ENCODE measurements around the gene SPTBN1.

DNA sequence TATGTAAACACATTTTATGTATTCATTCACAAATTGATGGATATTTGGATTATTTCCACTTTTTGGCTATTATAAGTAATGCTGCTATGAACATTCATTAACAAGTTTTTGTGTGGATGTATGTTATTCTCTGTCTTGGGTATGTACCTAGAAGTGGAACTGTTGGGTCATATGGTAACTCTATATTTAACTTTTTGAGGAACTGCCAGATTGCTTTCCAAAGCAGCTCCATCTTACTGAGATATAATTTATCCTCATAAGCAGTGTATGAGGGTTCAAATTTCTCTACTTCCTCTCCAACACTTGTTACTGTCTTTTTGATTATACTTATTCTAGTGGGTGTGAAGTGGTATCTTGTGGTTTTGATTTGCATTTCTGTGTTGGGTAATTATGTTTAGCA is 260.2 kb downstream of the SPTBN1 start:
- no peak for TF ChIP-seq CEBPB (IDR thresholded peaks at IDR 0.05)
- no peak for TF ChIP-seq PHF8 (IDR thresholded peaks at IDR 0.05; ENCODE audit: borderline replicate concordance, low read depth)
- TF ChIP-seq, protein P1, sequence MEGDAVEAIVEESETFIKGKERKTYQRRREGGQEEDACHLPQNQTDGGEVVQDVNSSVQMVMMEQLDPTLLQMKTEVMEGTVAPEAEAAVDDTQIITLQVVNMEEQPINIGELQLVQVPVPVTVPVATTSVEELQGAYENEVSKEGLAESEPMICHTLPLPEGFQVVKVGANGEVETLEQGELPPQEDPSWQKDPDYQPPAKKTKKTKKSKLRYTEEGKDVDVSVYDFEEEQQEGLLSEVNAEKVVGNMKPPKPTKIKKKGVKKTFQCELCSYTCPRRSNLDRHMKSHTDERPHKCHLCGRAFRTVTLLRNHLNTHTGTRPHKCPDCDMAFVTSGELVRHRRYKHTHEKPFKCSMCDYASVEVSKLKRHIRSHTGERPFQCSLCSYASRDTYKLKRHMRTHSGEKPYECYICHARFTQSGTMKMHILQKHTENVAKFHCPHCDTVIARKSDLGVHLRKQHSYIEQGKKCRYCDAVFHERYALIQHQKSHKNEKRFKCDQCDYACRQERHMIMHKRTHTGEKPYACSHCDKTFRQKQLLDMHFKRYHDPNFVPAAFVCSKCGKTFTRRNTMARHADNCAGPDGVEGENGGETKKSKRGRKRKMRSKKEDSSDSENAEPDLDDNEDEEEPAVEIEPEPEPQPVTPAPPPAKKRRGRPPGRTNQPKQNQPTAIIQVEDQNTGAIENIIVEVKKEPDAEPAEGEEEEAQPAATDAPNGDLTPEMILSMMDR (IDR thresholded peaks at IDR 0.05), result no peak
- TF ChIP-seq RAD21 (conservative IDR thresholded peaks at IDR 0.05 in 1 of 2, IDR thresholded peaks at IDR 0.05 in 1 of 2), result no peak
- no peak for TF ChIP-seq RARB (CRISPR knock-in tag; IDR thresholded peaks at IDR 0.05)
- no peak for TF ChIP-seq NR3C1 (IDR thresholded peaks at IDR 0.05)
- TF ChIP-seq MAX (IDR thresholded peaks at IDR 0.05), result no peak
- TF ChIP-seq MAZ (IDR thresholded peaks at IDR 0.05; ENCODE audit: borderline replicate concordance, low read depth, low read length), result no peak
- no peak for TF ChIP-seq POLR2A (IDR thresholded peaks at IDR 0.05; ENCODE audit: low read length)
- no peak for TF ChIP-seq KDM1A (IDR thresholded peaks at IDR 0.05; ENCODE audit: low read depth)
